CD4-positive, alpha-beta memory T cell (primary cell): ENCODE results near the gene ARID5B. TPM values are rescaled to one million over a fixed set of nuclear protein-coding genes. Genes with fewer than 3 reads are reported as not detected.

Source experiments
- CTCF ChIA-PET: fragments of 350-600 bp; sonication (Branson Sonifier 250); formaldehyde crosslinking; loops from one replicate; lab custom pipeline; 2021; ENCODE audit warnings: inconsistent platforms; ENCODE audit not compliant: partially characterized antibody; lab: Charles Lee
- POLR2A ChIA-PET: fragments of 350-600 bp; sonication (Branson Sonifier 250); formaldehyde crosslinking; loops from one replicate; lab custom pipeline; 2021; ENCODE audit not compliant: partially characterized antibody; lab: Charles Lee
- DNase-seq, 5 donors: peaks; one replicate each; pipeline versions ENCODE4 v3.0.0 to v3.0.0-alpha.2; 2020 to 2022; ENCODE audit warnings: mixed read lengths in 1 of 5
- H3K27ac ChIP-seq: one replicate; pipeline ENCODE4 v1.7.0; 2013; ENCODE audit warnings: low read depth, low read length
- H3K27me3 ChIP-seq: 2 replicates; pipeline ENCODE4 v1.7.0; 2013; ENCODE audit warnings: mild to moderate bottlenecking, low read length, moderate library complexity; ENCODE audit not compliant: insufficient read depth
- H3K36me3 ChIP-seq: 2 replicates; pipeline ENCODE4 v1.7.0; 2013; ENCODE audit warnings: mild to moderate bottlenecking, low read length, moderate library complexity; ENCODE audit not compliant: insufficient read depth
- H3K4me1 ChIP-seq: 2 replicates; pipeline ENCODE4 v1.7.0; 2013; ENCODE audit warnings: mild to moderate bottlenecking, low read length, moderate library complexity; ENCODE audit not compliant: insufficient read depth
- H3K4me3 ChIP-seq, 2 donors: one replicate each; pipeline ENCODE4 v1.7.0; 2013; ENCODE audit warnings: low read length in 2 of 2, mild to moderate bottlenecking in 1 of 2
- H3K9me3 ChIP-seq, 2 donors: one replicate each; pipeline ENCODE4 v1.7.0; 2013; ENCODE audit warnings: low read length in 2 of 2, control low read depth in 1 of 2; ENCODE audit not compliant: control insufficient read depth in 1 of 2
- H3K27ac Mint-ChIP-seq, 7 donors: one replicate each; pipeline ENCODE4 v1.8.0; 2020 to 2021; ENCODE audit warnings: mixed read lengths in 7 of 7, mild to moderate bottlenecking in 6 of 7, inconsistent platforms in 3 of 7, moderate library complexity in 3 of 7
- H3K27me3 Mint-ChIP-seq, 2 donors: one replicate each; pipeline ENCODE4 v1.8.0; 2020 to 2021; ENCODE audit warnings: mixed read lengths in 2 of 2
- H3K36me3 Mint-ChIP-seq, 2 donors: one replicate each; pipeline ENCODE4 v1.8.0; 2020 to 2021; ENCODE audit warnings: mixed read lengths in 2 of 2, inconsistent platforms in 1 of 2, mild to moderate bottlenecking in 1 of 2
- H3K4me1 Mint-ChIP-seq, 4 donors: one replicate each; pipeline ENCODE4 v1.8.0; 2020 to 2021; ENCODE audit warnings: mixed read lengths in 4 of 4, mild to moderate bottlenecking in 1 of 4
- H3K4me3 Mint-ChIP-seq, 8 donors: one replicate each; pipeline ENCODE4 v1.8.0; 2020 to 2021; ENCODE audit warnings: mixed read lengths in 8 of 8, mild to moderate bottlenecking in 7 of 8, moderate library complexity in 6 of 8, inconsistent platforms in 3 of 8
- H3K9me3 Mint-ChIP-seq, 8 donors: one replicate each; pipeline ENCODE4 v1.8.0; 2020 to 2021; ENCODE audit warnings: mixed read lengths in 8 of 8, mild to moderate bottlenecking in 5 of 8, inconsistent platforms in 3 of 8, moderate library complexity in 1 of 8
- intact Hi-C: fragments of 100-400 bp; cut with micrococcal nuclease; formaldehyde crosslinking; loops from one replicate; pipeline ENCODE4 v1.15.1; 2023
- polyA plus RNA-seq, 2 donors: library from polyadenylated mRNA; unstranded; fragments of 300-500 nt; fragmentation: Illumina TruSeq; gene quantifications; one replicate each; pipeline ENCODE4 v1.2.3, GENCODE V29; 2021
- total RNA-seq, 2 experiments: library from RNA; stranded (reverse); gene quantifications; one replicate each; pipeline ENCODE4 v1.2.3, GENCODE V29; 2021

The ARID5B gene
- total and polyA plus RNA-seq, 4 experiments from 2014 or later, result 30.9 to 49.6 (median 41.9) TPM

- no peaks in the 10 kb centered on the region for H3K27me3 Mint-ChIP-seq
- ChIA-PET POLR2A (interaction anchor here (7.4 kb wide), 1 partner anchor 58 kb away, joined by 61 read pairs; the partner anchor contains the start of gene ARID5B), CTCF (interaction anchor here (1.2 kb wide), 1 partner anchor 57 kb away, joined by 3 read pairs; no protein-coding TSS in a partner anchor)
- Histone ChIP-seq H3K9me3 (no peaks in the 10 kb centered on the region), H3K4me1 (peaks cover 53% of the 10 kb centered on the region), H3K27ac (no peak overlapping the region), H3K36me3 (no peaks in the 10 kb centered on the region), H3K4me3 (no peak overlapping the region), H3K27me3 (no peaks in the 10 kb centered on the region)
- H3K27ac Mint-ChIP-seq, result peak overlapping the region in 6 of 7 donors; percentile 28 to 80 (median 74)
- no peak for DNase-seq
- intact Hi-C loops, result loop anchor here (2.0 kb wide), 1 partner anchor 29 kb away; no protein-coding TSS in a partner anchor
- H3K4me3 Mint-ChIP-seq, result peak overlapping the region in 1 of 8 donors; percentile 20
- peaks cover 0 to 1% (median 0%) of the 10 kb centered on the region in 8 donors for H3K9me3 Mint-ChIP-seq
- peaks cover 29 to 44% of the 10 kb centered on the region in 2 donors for H3K36me3 Mint-ChIP-seq
- H3K4me1 Mint-ChIP-seq, result peaks cover 54 to 76% (median 60%) of the 10 kb centered on the region in 4 donors
Measured at GRCh38 chr10:61959814-61960213, 58.3 kb downstream of the ARID5B start.

DNA sequence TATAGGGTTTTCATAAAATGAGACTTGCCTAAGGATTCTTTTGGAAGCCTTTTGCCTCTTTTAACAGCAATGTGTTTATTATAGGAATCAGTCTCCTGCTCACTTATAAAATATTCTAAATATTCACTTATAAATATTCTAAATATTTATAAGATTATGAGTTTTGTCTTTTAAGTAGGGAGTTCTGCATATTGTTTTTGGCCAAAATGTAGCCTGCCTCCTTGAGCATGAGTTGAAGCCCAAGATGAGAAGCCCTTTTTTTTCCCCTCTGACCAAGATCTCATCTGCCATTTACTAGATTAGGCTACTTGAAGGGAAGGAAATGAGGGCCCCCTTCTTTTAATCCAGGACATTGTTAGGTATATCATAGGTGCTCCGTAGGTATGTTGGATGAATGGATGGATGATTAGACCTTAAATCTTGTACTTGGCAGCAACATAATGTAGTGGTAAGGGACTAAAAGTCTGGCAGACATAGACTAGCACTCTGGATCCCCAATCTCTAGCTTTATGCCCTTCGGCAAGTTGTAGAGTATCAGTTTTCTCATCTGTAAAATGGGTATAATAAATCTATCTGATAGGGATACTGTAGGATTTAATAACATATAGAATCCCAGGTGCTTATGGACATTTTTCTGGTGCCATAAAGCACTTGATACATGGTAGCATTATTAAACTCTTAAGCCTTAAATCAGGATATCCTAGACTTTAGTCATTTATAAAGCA is 59.1 kb downstream of the ARID5B start:
- POLR2A ChIA-PET, result interaction anchor here (0.7 to 7.4 kb wide), 10 partner anchors 9 to 79 kb away, joined by 3 to 61 read pairs (median 6); partner anchors contain the start of gene ARID5B
- no peak overlapping the region for H3K27ac ChIP-seq
- Mint-ChIP-seq H3K4me3 (peak overlapping the region in 2 of 8 donors; percentile 8 to 32), H3K36me3 (peaks cover 29 to 44% of the 10 kb centered on the region in 2 donors), H3K27ac (peak overlapping the region in 6 of 7 donors; percentile 2 to 84 (median 76)), H3K4me1 (peaks cover 54 to 70% (median 60%) of the 10 kb centered on the region in 4 donors), H3K27me3 (no peaks in the 10 kb centered on the region), H3K9me3 (peaks cover 0 to 1% (median 0%) of the 10 kb centered on the region in 8 donors)
- H3K4me1 ChIP-seq, result peaks cover 61% of the 10 kb centered on the region
- H3K36me3 ChIP-seq, result no peaks in the 10 kb centered on the region
- no peak for DNase-seq
- H3K4me3 ChIP-seq, result no peak overlapping the region
- intact Hi-C loops, result loop anchor here (2.0 kb wide), 1 partner anchor 28 kb away; no protein-coding TSS in a partner anchor
- CTCF ChIA-PET, result interaction anchor here (1.1 kb wide), 1 partner anchor 94 kb away, joined by 3 read pairs; no protein-coding TSS in a partner anchor
- H3K27me3 ChIP-seq, result no peaks in the 10 kb centered on the region
- no peaks in the 10 kb centered on the region for H3K9me3 ChIP-seq

GRCh38 chr10:61961278-61961677 is 59.8 kb downstream of the ARID5B start:
- H3K4me3 ChIP-seq, result no peak overlapping the region
- POLR2A ChIA-PET, result interaction anchor here (0.7 to 7.4 kb wide), 12 partner anchors 9 to 88 kb away, joined by 3 to 61 read pairs (median 6); partner anchors contain the start of gene ARID5B
- DNase-seq, result peak; percentile 46 to 54 (median 51)
- H3K9me3 ChIP-seq, result no peaks in the 10 kb centered on the region
- no peaks in the 10 kb centered on the region for H3K27me3 ChIP-seq
- Mint-ChIP-seq H3K27me3 (no peaks in the 10 kb centered on the region), H3K36me3 (peaks cover 32 to 43% of the 10 kb centered on the region in 2 donors), H3K4me3 (peak overlapping the region in 7 of 8 donors; percentile 42 to 73 (median 53)), H3K9me3 (peaks cover 0 to 3% (median 0%) of the 10 kb centered on the region in 8 donors), H3K4me1 (peaks cover 54 to 67% (median 61%) of the 10 kb centered on the region in 4 donors), H3K27ac (peak overlapping the region; percentile 78 to 95 (median 85))
- no peak overlapping the region for H3K27ac ChIP-seq
- intact Hi-C loops, result loop anchor here (2.0 kb wide), 1 partner anchor 28 kb away; no protein-coding TSS in a partner anchor
- no peaks in the 10 kb centered on the region for H3K36me3 ChIP-seq
- CTCF ChIA-PET, result interaction anchor here (1.0 to 1.4 kb wide), 5 partner anchors 13 to 93 kb away, joined by 3 to 7 read pairs (median 4); partner anchors contain the start of gene ARID5B
- peaks cover 68% of the 10 kb centered on the region for H3K4me1 ChIP-seq

GRCh38 chr10:61962971-61963370 is 61.5 kb downstream of the ARID5B start:
- Histone ChIP-seq H3K4me1 (peaks cover 77% of the 10 kb centered on the region), H3K36me3 (no peaks in the 10 kb centered on the region), H3K27ac (peak overlapping the region; percentile 5), H3K27me3 (no peaks in the 10 kb centered on the region), H3K9me3 (no peaks in the 10 kb centered on the region), H3K4me3 (no peak overlapping the region)
- Mint-ChIP-seq H3K27ac (peak overlapping the region; percentile 16 to 95 (median 85)), H3K4me3 (peak overlapping the region in 4 of 8 donors; percentile 4 to 57 (median 44)), H3K4me1 (peaks cover 53 to 82% (median 64%) of the 10 kb centered on the region in 4 donors), H3K36me3 (peaks cover 40 to 50% of the 10 kb centered on the region in 2 donors), H3K9me3 (peaks cover 0 to 5% (median 0%) of the 10 kb centered on the region in 8 donors), H3K27me3 (no peaks in the 10 kb centered on the region)
- no peak for DNase-seq
- POLR2A ChIA-PET, result interaction anchor here (0.9 to 7.4 kb wide), 5 partner anchors 11 to 61 kb away, joined by 4 to 61 read pairs (median 8); partner anchors contain the start of gene ARID5B
- CTCF ChIA-PET, result interaction anchor here (1.3 kb wide), 1 partner anchor 282 kb away, joined by 3 read pairs; no protein-coding TSS in a partner anchor
- intact Hi-C loops, result no loop called here

DNA sequence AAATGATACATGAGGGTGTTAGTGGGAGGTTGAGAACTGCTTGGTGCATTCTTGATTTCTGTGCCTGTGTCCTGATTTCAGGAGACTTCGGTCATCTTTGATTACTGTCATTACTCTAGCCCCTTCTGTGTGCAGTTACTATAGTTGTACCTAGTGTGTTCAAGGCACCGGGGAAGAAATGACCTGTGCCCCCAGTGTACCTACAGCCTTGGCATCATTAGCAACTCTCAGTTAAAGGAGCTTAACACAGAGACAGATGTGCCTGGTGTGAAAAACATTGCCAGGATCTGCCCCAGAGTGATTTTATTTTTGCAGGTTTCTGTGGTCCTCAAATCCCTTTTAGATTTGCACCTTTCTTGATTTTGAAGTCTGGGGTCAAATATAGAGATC is 62.2 kb downstream of the ARID5B start:
- no peak for DNase-seq
- Histone ChIP-seq H3K4me1 (peaks cover 77% of the 10 kb centered on the region), H3K36me3 (no peaks in the 10 kb centered on the region), H3K27me3 (no peaks in the 10 kb centered on the region), H3K9me3 (no peaks in the 10 kb centered on the region), H3K4me3 (no peak overlapping the region), H3K27ac (peak overlapping the region; percentile 5)
- peak overlapping the region in 6 of 8 donors; percentile 4 to 75 (median 34) for H3K4me3 Mint-ChIP-seq
- H3K4me1 Mint-ChIP-seq, result peaks cover 48 to 83% (median 63%) of the 10 kb centered on the region in 4 donors
- intact Hi-C loops, result no loop called here
- no peaks in the 10 kb centered on the region for H3K27me3 Mint-ChIP-seq
- peak overlapping the region; percentile 45 to 93 (median 85) for H3K27ac Mint-ChIP-seq
- H3K9me3 Mint-ChIP-seq, result peaks cover 0 to 5% (median 0%) of the 10 kb centered on the region in 8 donors
- H3K36me3 Mint-ChIP-seq, result peaks cover 42 to 52% of the 10 kb centered on the region in 2 donors
- ChIA-PET CTCF (interaction anchor here (1.3 kb wide), 1 partner anchor 281 kb away, joined by 3 read pairs; no protein-coding TSS in a partner anchor), POLR2A (interaction anchor here (0.9 to 7.4 kb wide), 5 partner anchors 24 to 87 kb away, joined by 3 to 61 read pairs (median 4); partner anchors contain the start of gene ARID5B)

GRCh38 chr10:61964059-61964709 is 62.7 kb downstream of the ARID5B start:
- ChIA-PET POLR2A (interaction anchor here (1.1 to 7.4 kb wide), 4 partner anchors 23 to 86 kb away, joined by 3 to 61 read pairs (median 4); partner anchors contain the start of gene ARID5B), CTCF (interaction anchor here (0.7 kb wide), 1 partner anchor 66 kb away, joined by 3 read pairs; no protein-coding TSS in a partner anchor)
- DNase-seq, result no peak
- Histone ChIP-seq H3K9me3 (no peaks in the 10 kb centered on the region), H3K36me3 (no peaks in the 10 kb centered on the region), H3K4me3 (no peak overlapping the region), H3K27ac (no peak overlapping the region), H3K27me3 (no peaks in the 10 kb centered on the region), H3K4me1 (peaks cover 75% of the 10 kb centered on the region)
- Mint-ChIP-seq H3K27ac (peak overlapping the region; percentile 42 to 93 (median 85)), H3K4me3 (peak overlapping the region in 7 of 8 donors; percentile 2 to 75 (median 35)), H3K36me3 (peaks cover 42 to 53% of the 10 kb centered on the region in 2 donors), H3K4me1 (peaks cover 49 to 83% (median 62%) of the 10 kb centered on the region in 4 donors), H3K9me3 (peaks cover 0 to 5% (median 0%) of the 10 kb centered on the region in 8 donors), H3K27me3 (no peaks in the 10 kb centered on the region)
- intact Hi-C loops, result no loop called here
